ENCODE results near the gene GSTA3.

DNA sequence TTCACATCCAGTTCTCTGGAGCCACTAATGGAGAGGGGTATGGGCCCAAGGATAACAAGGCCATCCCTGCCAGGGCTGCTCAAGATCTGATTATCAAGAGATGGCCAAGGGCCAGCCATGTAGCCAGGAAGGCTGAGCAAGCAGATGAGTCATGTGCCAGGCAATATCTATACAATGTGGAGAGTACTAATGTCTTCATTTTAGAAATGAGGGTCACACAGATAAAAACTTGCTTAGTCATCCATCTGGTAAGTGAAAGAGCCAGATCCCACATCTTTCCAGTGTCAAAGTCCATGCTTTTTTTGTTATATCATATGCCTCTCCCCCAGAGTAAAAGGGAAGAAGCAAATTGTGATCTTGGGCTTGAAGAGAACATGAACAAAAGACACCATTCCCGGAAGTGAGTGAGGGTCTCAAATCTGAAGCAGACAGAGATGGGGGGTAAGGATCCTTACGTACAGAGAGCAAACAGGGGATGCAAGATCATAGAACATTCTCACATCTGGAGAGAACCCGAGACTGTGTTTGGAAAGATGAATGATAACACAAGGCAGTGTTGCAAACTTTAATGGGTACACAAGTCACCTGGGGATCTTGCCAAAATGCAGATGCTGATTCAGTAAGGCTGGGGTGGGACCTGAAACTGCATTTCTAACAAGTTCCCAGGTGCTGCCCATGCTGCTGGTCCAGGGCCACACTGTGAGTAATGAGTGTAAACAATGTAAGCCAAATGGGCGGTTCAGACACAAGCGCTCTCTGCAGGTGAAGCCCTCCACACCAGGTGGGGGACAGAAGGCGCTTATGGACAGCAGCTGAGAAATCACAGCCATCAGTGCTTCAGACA lies 20.0 kb upstream of the GSTA3 start:
- TF ChIP-seq CTCF (IDR thresholded peaks at IDR 0.05) (no peak), EZH2 (IDR thresholded peaks at IDR 0.05) (no peak)

Data from neural progenitor cell (in vitro differentiated cells).